Jurkat, Clone E6-1 (cell line): ENCODE measurements around the gene RALY.
A peak's percentile ranks its signal among the peaks of the same experiment; 100 is the strongest.

ENCODE experiments used
- DNase-seq: peaks from one replicate; pipeline ENCODE4 v3.0.0-alpha.2; 2011; ENCODE audit warnings: low read depth, low spot score
- H3K4me3 ChIP-seq: 2 replicates; pipeline ENCODE4 v1.5.1; 2011; ENCODE audit warnings: mild to moderate bottlenecking, low read length, control low read depth, moderate library complexity

RALY gene

DNA sequence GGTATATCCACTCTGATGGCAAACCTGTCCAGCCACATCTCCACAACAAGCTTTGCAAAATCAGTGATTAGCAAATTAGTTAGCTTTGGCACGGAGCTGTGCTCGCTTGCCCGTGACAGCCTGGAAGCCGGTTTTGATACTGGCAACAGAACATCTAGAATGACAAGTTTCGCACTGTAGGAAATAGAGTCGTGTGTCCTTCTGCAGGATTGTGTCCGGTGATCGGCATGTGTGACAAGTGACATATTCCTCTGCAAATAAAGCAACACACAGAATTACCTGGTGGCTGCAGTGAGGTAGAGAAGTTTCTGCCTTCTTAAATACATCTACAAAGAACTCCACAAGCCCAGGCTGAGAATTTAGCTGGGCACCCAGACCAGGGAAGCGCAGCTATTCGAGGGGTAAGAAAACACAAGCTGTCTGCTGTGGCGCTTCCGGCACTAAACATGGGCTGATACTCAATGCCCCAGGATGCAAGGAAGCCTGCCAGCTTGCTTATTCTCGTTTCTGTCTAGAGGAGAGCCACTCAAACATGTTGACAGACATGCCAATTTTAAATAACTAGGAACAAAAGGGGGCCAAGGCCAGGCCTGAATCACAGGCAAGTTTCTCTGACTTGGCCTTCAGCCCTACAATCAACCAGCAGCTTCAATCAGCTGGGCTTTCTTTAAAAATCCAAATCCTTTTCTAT lies 96.1 kb downstream of the RALY start:
- no peak for DNase-seq
- no peak overlapping the region for H3K4me3 ChIP-seq

DNA sequence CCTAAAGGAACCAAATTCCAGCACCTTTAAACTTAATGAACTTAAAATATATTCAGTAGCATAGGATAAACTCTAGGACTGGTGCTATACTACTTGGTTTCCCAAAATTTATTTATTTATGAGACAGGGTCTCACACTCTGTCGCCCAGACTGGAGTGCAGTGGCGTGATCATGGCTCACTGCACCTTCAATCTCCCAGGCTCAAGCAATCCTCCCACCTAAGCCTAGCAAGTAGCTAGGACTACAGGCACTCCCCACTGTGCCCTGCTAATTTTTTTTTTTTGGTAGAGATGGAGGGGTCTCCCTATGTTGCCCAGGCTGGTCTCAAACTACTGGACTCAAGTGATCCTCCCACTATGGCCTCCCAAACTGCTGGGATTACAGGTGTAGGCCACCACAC lies 96.9 kb downstream of the RALY start:
- no peak overlapping the region for H3K4me3 ChIP-seq
- DNase-seq, result no peak

DNA sequence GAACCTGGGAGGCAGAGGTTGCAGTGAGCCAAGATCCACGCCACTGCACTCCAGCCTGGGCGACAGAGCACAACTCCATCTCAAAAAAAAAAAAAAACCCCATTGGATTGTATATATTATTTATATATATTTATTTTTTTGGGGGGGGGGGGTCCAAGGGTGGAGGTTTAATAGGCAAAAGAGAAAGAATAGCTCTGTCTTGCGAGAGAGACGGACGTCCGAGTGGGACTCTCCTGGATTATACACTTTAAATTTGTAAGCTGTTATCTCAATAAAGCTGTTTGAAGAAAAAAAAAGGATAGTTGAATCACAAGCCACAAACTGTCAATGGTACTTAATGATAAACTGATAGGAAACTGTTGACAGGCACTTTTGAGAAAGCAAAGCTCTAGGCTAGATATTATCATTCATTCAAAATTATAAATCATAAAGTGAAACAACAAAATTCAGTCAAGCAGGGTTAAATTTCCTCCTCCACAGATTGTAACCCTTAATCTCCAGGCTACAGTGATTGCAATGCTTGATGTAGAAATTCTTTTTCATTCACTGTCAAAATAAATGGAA lies 98.0 kb downstream of the RALY start:
- DNase-seq, result no peak
- H3K4me3 ChIP-seq, result no peak overlapping the region

DNA sequence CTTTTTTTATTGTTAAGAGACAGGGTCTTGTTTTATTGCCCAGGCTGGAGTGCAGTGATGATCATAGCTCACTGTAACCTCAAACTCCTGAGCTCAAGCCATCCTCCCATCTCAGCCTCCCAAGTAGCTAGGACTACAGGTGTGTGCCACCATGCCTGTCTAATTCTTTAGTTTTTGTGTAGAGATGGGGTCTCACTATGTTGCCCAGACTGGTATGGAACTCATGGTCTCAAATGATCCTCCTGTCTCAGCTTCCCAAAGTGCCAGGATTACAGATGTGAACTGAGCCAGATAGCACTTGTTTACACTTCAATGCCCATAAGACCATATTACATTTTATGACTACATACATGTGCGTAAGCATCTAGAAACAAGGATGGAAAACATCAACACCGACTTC lies 100.2 kb downstream of the RALY start:
- DNase-seq, result no peak

DNA sequence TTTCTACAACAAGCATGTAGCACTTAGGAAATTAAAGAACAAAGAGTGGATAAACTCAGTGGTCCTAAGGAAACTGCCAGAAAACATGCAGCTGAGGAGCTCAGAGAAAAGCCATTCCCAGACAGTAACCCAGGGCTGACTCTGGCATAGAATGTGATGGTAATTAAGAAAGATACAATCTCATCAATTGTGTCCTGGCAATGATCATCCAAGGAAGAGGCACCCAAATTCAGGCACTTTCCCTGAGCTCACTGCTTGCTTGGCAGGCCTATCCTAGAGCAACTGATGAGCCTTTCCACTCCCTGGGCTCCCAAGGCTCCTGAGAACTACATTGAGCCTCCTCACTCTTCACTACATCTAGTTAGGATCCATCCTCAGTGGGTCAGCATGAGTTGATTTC lies 102.1 kb downstream of the RALY start:
- H3K4me3 ChIP-seq, result no peak overlapping the region
- DNase-seq, result no peak

More for the DNA sequence above, 100.2 kb downstream of the RALY start:
- H3K4me3 ChIP-seq, result no peak overlapping the region

DNA sequence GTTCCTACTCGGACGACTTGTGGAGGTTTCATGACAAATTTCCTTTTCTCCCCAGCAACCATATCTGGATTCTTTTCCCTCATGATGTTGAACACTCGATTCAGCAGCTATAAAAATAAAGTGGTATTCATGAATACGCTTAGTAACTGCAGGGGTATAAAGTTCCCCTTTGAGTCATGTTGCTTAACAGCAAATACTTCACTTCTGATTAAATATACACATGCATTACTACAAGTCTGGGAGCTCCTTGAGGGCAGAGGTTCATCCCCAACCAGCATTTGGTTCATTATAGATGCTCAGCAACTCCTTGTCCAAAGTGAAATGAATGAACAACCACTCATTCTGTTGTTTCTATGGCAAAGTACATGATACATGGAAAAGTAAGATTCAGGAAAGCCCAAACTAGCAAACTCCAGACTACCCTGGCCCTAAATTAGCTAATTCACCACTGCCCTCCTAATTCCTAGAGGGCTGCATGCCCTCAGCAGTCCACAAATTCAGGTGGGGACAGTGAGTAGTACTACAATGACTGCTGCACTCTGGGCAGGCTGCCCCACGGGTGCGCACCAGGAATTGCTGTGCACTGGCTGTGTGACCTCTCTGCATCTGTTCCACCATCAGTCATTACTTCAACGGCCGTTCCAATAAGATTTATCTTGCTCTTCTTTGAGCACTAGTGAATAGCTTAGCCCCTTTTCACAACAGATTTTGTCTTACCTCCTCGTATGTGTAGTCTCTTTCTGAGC lies 103.2 kb downstream of the RALY start:
- DNase-seq, result no peak
- no peak overlapping the region for H3K4me3 ChIP-seq

DNA sequence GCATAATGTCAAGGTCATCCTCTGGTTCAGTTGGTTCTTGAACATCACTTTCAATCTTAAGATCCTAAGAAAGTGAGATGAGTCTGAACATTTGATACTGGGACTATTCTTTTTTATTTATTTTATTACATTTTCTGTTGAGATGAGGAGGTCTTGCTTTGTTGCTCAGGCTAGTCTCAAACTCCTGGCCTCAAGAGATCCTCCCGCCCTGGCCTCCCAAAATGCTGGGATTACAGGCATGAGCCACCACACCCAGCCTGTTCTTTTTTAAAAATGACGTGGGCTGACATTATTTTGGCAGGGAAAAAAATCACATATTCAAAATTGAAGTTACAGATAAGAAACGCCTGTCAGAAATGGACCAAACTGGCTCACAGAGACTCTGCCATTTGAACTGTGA lies 104.9 kb downstream of the RALY start:
- DNase-seq, result no peak

DNA sequence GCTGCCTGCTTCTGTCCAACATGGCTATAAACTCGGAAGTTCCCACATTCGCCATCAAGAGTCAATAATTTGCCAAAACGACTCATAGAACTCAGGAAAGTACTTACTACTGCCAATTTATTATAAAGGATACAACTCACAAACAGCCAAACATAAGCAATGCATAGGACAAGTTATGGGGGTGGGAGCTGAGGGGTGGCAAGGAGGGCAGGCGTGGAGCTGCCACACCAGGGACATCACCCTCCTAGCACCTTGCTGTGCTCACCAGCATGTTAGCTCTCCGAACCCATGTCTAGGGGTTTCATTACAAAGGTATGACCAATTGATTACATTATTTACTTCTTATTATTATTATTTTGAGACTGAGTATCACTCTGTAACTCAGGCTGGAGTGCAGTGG lies 106.0 kb downstream of the RALY start:
- DNase-seq, result no peak
- H3K4me3 ChIP-seq, result no peak overlapping the region

More for the DNA sequence above, 104.9 kb downstream of the RALY start:
- no peak overlapping the region for H3K4me3 ChIP-seq

DNA sequence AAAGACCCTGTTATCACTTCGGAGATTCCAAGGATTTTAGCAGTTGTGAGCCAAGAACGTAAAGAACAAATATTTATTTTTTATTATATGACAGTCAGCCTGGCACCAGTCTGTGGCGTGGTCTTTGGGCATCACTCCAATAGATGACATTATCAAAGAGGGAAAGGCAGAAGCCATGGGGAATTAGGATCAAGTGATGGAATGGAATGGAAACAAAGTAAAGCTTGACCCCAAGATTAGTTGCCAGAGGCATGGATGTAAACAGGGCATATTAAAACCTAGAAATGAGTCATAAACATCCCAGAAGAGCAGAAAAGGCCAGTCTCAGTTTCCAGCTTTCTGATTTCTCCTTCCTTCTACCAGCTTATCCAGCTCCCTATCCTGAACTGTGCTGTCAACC lies 106.9 kb downstream of the RALY start:
- no peak overlapping the region for H3K4me3 ChIP-seq
- DNase-seq, result no peak

DNA sequence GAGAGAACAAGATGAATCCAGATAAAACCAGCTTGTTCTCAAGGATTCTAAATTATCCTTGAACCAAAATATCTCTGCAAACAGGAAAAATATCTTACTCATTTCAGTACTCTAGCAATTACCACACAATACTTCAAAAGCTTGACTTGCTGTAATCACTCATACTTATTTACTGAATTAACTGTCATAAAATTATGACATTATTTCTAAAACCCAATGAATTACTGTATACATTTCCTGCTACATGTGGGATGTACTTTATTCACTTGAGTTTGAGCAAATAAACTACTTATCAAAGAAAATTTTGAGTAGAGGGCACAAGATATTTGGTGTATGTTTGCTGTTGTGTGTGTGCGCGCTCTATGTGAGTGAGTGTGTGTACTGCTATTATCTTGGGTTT lies 108.6 kb downstream of the RALY start:
- no peak overlapping the region for H3K4me3 ChIP-seq
- DNase-seq, result no peak

DNA sequence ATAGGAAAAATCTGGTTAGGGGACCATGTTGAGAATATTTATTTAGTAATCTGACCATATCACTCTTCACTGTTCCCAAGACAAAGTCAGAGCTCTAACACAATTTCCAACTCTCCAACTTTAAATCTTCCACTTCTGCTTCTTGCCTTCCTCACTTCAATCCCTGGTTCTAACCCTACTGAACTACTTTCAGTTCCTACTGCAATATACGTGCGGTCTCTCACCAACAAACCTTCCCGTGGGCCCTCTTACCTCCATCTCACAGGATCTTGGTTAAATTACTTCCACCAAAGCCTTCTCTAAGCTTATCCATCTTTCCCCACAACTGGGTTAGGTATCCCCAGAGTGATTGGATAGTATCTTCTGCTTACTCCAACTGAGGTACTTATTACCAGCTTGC lies 110.3 kb downstream of the RALY start:
- no peak overlapping the region for H3K4me3 ChIP-seq
- no peak for DNase-seq

DNA sequence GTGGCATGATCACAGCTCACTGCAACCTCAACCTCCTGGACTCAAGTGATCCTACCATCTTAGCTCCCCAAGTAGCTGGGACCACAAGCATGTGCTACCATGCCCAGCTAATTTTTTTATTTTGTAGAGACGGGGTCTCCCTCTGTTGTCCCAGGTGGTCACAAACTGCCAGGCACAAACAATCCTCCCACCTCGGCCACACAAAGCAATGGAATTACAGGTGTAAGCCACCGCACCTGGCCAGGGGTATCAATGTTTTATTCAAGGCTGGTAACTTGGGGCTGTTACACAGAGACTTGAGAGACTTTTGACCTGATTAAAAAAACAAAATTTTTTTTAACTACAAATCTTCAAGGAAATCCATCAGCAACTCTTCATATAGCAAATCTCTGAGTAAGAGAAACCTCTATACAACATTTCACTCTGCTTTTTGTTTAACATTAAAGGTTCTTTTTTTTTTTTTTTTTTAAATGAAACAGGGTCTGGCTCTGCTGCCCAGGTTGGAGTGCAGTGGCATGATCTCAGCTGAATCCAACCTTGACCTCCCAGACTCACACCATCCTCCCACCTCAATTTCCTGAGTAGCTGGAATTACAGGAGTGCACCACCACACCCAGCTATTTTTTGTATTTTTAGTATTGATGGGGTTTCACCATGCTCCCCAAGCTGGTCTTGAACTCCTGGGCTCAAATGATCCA lies 112.4 kb downstream of the RALY start:
- DNase-seq, result no peak
- no peak overlapping the region for H3K4me3 ChIP-seq

DNA sequence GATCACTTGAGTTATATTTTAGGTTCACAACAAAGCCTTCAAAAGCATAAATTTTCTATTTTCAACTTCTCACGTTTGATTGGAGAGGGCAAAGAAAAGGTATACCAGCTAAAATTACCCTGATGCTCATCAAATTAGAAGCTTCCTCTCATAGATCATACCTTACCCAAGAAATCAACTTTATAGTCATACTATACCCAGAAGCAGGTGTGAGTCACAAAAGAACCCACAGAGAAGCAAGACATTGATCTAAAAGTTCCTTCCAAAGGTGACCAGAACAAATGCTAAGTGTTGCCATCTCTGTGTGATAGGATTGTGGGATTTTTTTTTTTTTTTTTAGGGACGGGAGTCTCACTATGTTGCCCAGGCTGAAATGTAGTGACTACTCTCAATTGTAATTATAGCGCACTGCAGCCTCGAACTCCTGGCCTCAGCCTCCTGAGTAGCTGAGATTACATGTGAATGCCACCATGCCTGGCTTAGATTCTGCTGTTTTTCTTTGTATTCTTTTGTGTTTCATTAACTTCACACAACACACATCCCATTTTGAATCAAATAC lies 115.0 kb downstream of the RALY start:
- no peak for DNase-seq
- H3K4me3 ChIP-seq, result no peak overlapping the region

DNA sequence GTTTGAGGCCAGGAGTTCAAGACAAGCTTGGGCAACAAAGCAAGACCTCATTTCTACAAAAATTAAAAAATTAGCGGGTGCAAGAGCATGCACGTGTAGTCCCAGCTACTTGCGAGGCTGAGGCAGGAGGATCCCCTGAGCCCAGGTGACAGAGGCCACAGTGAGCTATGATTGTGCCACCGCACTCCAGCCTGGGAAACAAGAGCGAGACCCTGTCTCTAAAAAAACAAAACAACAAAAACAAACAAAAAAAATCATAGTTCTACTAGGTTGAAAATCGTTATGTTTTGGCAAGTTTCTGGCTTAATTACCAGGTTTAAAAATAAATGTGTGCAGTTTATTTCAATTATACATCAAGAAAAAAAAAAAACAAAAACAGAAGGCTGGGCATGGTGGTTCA lies 115.7 kb downstream of the RALY start:
- no peak overlapping the region for H3K4me3 ChIP-seq
- DNase-seq, result no peak

DNA sequence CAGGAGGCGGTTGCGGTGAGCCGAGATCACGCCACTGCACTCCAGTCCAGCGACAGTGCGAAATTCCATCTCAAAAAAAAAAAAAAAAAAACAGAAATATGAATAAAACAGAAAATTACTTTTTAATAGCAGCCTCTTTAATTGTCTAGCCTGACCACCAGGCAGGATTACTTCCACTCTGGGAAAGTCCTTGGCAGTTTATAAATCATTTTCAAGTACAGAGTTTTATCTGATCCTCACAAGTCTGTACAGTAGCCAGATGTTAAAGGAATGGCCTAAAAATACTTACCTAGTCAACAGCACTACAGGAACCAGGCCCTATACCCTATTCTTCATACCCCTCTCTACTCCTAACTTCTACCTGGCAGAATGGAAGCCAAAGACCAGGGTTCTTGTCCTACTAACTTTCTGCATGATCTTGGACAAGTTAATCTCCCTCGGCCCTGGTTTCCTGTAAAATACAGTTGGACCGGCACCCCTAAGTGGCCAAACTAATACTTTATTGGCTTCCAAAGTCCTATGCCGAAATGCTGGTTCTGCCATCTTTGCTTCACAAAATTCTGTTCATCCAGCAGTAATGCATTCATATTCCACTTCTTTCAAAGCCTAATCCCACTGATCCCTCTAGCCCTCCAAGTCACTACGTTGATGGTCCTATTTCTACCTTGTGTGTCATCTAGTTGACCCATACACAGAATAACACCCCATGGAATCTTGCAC lies 116.5 kb downstream of the RALY start:
- peak overlapping the region; percentile 97 for H3K4me3 ChIP-seq

DNA sequence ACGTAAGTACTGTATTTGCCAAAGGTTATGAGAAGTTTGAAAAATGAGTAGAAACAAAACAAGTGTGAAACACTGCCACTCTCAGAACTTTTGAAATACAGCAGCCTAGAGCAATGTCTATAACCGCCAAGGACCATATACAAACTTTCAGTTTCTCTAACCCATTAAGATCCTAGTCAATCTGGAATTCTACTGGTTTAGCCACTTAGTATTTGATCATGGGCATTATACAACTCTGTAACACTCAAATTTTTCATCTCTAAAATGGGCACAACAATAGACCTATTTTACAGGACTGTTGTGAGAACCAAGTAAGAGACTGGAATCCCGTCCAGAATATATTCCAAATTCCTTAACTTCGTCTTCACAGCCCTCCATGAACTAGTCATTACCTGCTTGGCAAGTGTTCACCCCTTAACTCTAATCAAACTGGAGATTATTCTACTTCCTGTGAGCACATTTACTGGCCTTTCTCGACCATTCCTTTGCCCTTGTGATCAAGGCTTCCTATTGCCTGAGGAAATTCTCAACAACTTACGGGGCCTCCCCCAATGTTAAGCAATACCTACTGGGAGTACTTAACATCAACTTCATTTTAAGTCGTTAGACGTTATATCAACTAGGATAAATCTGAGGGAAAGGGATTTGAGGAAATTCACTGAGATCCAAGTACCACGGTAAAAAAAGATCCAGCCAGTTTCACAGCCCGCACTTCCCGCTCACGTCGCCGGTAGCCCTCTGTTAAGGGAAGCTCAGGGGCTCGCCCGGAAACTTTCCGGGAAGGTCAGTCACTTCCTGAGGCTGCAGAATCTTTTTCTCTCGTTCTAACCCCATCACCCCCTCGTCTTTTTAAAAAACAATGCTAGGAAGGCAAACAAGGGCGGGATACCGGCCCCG lies 117.3 kb downstream of the RALY start:
- peak overlapping the region; percentile 97 for H3K4me3 ChIP-seq
- no peak for DNase-seq

More for the DNA sequence above, 116.5 kb downstream of the RALY start:
- no peak for DNase-seq

DNA sequence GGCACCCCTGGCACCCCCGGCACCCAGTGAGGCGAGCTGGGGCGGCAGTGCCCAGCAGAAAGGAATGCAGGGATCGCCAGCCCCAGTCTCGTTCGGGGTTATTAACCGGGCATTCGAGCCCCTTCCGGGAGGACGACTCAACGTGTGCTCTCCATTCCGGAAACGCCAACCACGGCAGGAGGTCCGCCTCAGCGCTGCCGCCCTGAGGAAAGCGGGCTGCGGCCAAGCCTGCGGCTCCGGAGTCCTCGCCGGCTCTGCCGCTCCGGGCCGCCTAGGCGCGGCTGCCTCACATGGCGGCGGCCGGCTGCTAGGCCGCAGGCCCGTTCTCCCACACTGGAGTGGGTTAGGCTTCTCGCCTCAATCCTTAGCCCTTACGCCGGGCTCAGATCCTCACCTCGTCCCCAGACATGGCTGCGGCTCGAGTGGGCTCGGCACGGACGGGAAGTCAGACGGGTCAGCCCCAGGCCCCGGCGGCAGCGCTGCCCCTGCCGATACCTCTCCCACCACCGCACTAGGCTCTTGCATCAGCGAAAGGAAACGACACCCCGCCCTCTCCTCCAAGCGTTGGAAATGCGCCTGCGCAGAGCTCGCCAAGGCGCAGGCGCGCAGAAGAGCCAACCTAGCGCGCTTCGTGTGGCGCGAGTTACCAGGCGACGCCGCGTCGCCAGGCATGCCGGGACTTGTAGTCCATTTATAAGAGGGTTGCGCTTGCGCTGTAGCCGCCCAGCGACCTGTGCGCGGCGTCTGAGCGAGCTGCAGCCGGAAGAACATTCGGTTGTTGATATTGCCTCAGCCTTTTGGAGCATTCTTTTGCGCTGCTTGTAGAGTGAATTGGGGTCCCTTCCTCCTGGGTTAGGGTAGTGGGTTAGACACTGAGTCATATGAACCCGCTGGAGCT lies 118.2 kb downstream of the RALY start, which contains the start of gene EIF2S2:
Gene EIF2S2 (minus strand): TSS at position 542 of the 898 bp plus-strand sequence. CDS start 133 bp downstream, at position 409.
- peak; percentile 99 for DNase-seq
- H3K4me3 ChIP-seq, result peak within 1 kb of the TSS; percentile 97
